Activated naive CD8-positive, alpha-beta T cell (primary cell): ENCODE data around the gene TIAM2.

ENCODE experiments used
- H3K27ac Mint-ChIP-seq: one replicate; pipeline ENCODE4 v1.8.0; 2021; ENCODE audit warnings: mixed read lengths
- H3K27me3 Mint-ChIP-seq: one replicate; pipeline ENCODE4 v1.8.0; 2021; ENCODE audit warnings: mixed read lengths
- H3K36me3 Mint-ChIP-seq: one replicate; pipeline ENCODE4 v1.8.0; 2021; ENCODE audit warnings: mixed read lengths
- H3K4me1 Mint-ChIP-seq: one replicate; pipeline ENCODE4 v1.8.0; 2021; ENCODE audit warnings: low read depth, mixed read lengths
- H3K4me3 Mint-ChIP-seq: one replicate; pipeline ENCODE4 v1.8.0; 2021; ENCODE audit warnings: mild to moderate bottlenecking, mixed read lengths
- H3K9me3 Mint-ChIP-seq: one replicate; pipeline ENCODE4 v1.8.0; 2021; ENCODE audit warnings: low read depth, mixed read lengths

Gene TIAM2

GRCh38 chr6:155047523-155047922, 52.4 kb downstream of the TIAM2 start:
- Mint-ChIP-seq H3K27me3 (no peaks in the 10 kb centered on the region), H3K36me3 (peaks cover 2% of the 10 kb centered on the region), H3K4me3 (no peak overlapping the region), H3K4me1 (peaks cover 25% of the 10 kb centered on the region), H3K9me3 (no peaks in the 10 kb centered on the region), H3K27ac (no peak overlapping the region)

- H3K27ac Mint-ChIP-seq, result peak overlapping the region; percentile 89
- H3K27me3 Mint-ChIP-seq, result no peaks in the 10 kb centered on the region
- peaks cover 25% of the 10 kb centered on the region for H3K4me1 Mint-ChIP-seq
- H3K9me3 Mint-ChIP-seq, result no peaks in the 10 kb centered on the region
- H3K4me3 Mint-ChIP-seq, result peak overlapping the region; percentile 57
- H3K36me3 Mint-ChIP-seq, result peaks cover 2% of the 10 kb centered on the region
These were observed 55.2 kb downstream of the TIAM2 start for GRCh38 chr6:155050311-155050710.

GRCh38 chr6:155054491-155055250, 59.6 kb downstream of the TIAM2 start:
- Mint-ChIP-seq H3K36me3 (peaks cover 2% of the 10 kb centered on the region), H3K9me3 (no peaks in the 10 kb centered on the region), H3K27me3 (no peaks in the 10 kb centered on the region), H3K27ac (no peak overlapping the region), H3K4me3 (no peak overlapping the region), H3K4me1 (peaks cover 19% of the 10 kb centered on the region)

- peaks cover 2% of the 10 kb centered on the region for H3K36me3 Mint-ChIP-seq
- H3K4me3 Mint-ChIP-seq, result no peak overlapping the region
- H3K27me3 Mint-ChIP-seq, result no peaks in the 10 kb centered on the region
- H3K27ac Mint-ChIP-seq, result no peak overlapping the region
- H3K9me3 Mint-ChIP-seq, result no peaks in the 10 kb centered on the region
- peaks cover 9% of the 10 kb centered on the region for H3K4me1 Mint-ChIP-seq
These were observed 60.6 kb downstream of the TIAM2 start for GRCh38 chr6:155055729-155056128.

- H3K27ac Mint-ChIP-seq, result no peak overlapping the region
- no peak overlapping the region for H3K4me3 Mint-ChIP-seq
- H3K9me3 Mint-ChIP-seq, result no peaks in the 10 kb centered on the region
- H3K27me3 Mint-ChIP-seq, result no peaks in the 10 kb centered on the region
- H3K4me1 Mint-ChIP-seq, result peaks cover 3% of the 10 kb centered on the region
- peaks cover 2% of the 10 kb centered on the region for H3K36me3 Mint-ChIP-seq
These were observed 61.6 kb downstream of the TIAM2 start for GRCh38 chr6:155056756-155057155.

- Mint-ChIP-seq H3K9me3 (no peaks in the 10 kb centered on the region), H3K4me1 (no peaks in the 10 kb centered on the region), H3K27me3 (no peaks in the 10 kb centered on the region), H3K27ac (no peak overlapping the region), H3K4me3 (no peak overlapping the region), H3K36me3 (no peaks in the 10 kb centered on the region)
These were observed 66.3 kb downstream of the TIAM2 start for GRCh38 chr6:155061381-155061780.

GRCh38 chr6:155062866-155063341, 67.8 kb downstream of the TIAM2 start:
- Mint-ChIP-seq H3K4me1 (no peaks in the 10 kb centered on the region), H3K27ac (no peak overlapping the region), H3K27me3 (no peaks in the 10 kb centered on the region), H3K9me3 (no peaks in the 10 kb centered on the region), H3K4me3 (no peak overlapping the region), H3K36me3 (no peaks in the 10 kb centered on the region)

- Mint-ChIP-seq H3K27me3 (peaks cover 1% of the 10 kb centered on the region), H3K27ac (no peak overlapping the region), H3K9me3 (no peaks in the 10 kb centered on the region), H3K4me3 (no peak overlapping the region), H3K4me1 (no peaks in the 10 kb centered on the region), H3K36me3 (no peaks in the 10 kb centered on the region)
These were observed 69.2 kb downstream of the TIAM2 start for GRCh38 chr6:155064303-155064702.

- Mint-ChIP-seq H3K9me3 (no peaks in the 10 kb centered on the region), H3K4me3 (no peak overlapping the region), H3K36me3 (no peaks in the 10 kb centered on the region), H3K4me1 (no peaks in the 10 kb centered on the region), H3K27me3 (peaks cover 1% of the 10 kb centered on the region), H3K27ac (no peak overlapping the region)
These were observed 71.2 kb downstream of the TIAM2 start for GRCh38 chr6:155066361-155066760.

- Mint-ChIP-seq H3K9me3 (no peaks in the 10 kb centered on the region), H3K36me3 (no peaks in the 10 kb centered on the region), H3K4me3 (no peak overlapping the region), H3K4me1 (no peaks in the 10 kb centered on the region), H3K27ac (no peak overlapping the region), H3K27me3 (peaks cover 1% of the 10 kb centered on the region)
These were observed 72.0 kb downstream of the TIAM2 start for GRCh38 chr6:155066921-155067680.

GRCh38 chr6:155067956-155068615, 73.0 kb downstream of the TIAM2 start:
- H3K27ac Mint-ChIP-seq, result no peak overlapping the region
- no peak overlapping the region for H3K4me3 Mint-ChIP-seq
- no peaks in the 10 kb centered on the region for H3K4me1 Mint-ChIP-seq
- peaks cover 1% of the 10 kb centered on the region for H3K27me3 Mint-ChIP-seq
- no peaks in the 10 kb centered on the region for H3K36me3 Mint-ChIP-seq
- no peaks in the 10 kb centered on the region for H3K9me3 Mint-ChIP-seq

- Mint-ChIP-seq H3K9me3 (no peaks in the 10 kb centered on the region), H3K27me3 (peaks cover 1% of the 10 kb centered on the region), H3K4me1 (no peaks in the 10 kb centered on the region), H3K36me3 (no peaks in the 10 kb centered on the region), H3K27ac (no peak overlapping the region), H3K4me3 (no peak overlapping the region)
These were observed 74.4 kb downstream of the TIAM2 start for GRCh38 chr6:155069543-155069942.

GRCh38 chr6:155075930-155076695, 81.0 kb downstream of the TIAM2 start:
- no peaks in the 10 kb centered on the region for H3K9me3 Mint-ChIP-seq
- H3K27me3 Mint-ChIP-seq, result no peaks in the 10 kb centered on the region
- H3K27ac Mint-ChIP-seq, result no peak overlapping the region
- peaks cover 2% of the 10 kb centered on the region for H3K36me3 Mint-ChIP-seq
- peaks cover 9% of the 10 kb centered on the region for H3K4me1 Mint-ChIP-seq
- no peak overlapping the region for H3K4me3 Mint-ChIP-seq

- no peaks in the 10 kb centered on the region for H3K27me3 Mint-ChIP-seq
- H3K4me1 Mint-ChIP-seq, result peaks cover 9% of the 10 kb centered on the region
- no peak overlapping the region for H3K27ac Mint-ChIP-seq
- peaks cover 2% of the 10 kb centered on the region for H3K36me3 Mint-ChIP-seq
- no peak overlapping the region for H3K4me3 Mint-ChIP-seq
- H3K9me3 Mint-ChIP-seq, result no peaks in the 10 kb centered on the region
These were observed 82.2 kb downstream of the TIAM2 start for GRCh38 chr6:155077331-155077730.
